HG03097 (cell line): ENCODE measurements around the gene BRCC3.
"Not testable (repeated sequence)": the region's sequence is repeated elsewhere in the genome, so short reads cannot be mapped to it uniquely, and the experiment has no call there.

ENCODE experiments used
- ATAC-seq: cut with Tn5 transposase; IDR thresholded peaks from one replicate; pipeline ENCODE4 v1.9.1; 2021; ENCODE audit not compliant: unreplicated experiment, low FRiP score

The BRCC3 gene

DNA sequence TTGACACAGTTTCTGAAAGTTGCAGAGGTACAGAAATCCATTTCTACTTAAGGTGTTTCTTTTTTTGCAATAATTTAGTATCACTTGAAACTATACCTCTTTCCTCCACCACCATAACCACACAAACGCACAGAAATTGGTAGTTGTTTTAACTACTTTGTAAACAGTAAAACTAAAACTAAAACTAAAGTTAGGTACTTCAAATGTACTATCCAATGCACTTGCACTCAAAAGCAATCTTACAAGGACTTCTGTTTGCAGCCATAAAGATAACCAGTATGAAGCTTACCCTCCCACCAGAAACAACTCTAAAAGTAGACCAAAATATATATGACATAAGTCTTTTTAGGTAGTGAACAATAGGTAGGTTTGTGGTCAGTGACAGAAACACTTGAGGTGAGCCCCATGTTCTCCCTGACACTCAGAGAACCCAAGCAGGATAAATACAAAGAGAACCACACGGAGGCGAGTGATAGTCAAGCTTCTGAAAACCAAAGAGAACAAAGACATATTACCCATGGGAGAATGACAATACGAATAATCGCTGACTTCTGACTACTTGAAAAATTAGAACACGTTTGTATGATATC lies 72.7 kb downstream of the BRCC3 start:
- no peak for ATAC-seq

DNA sequence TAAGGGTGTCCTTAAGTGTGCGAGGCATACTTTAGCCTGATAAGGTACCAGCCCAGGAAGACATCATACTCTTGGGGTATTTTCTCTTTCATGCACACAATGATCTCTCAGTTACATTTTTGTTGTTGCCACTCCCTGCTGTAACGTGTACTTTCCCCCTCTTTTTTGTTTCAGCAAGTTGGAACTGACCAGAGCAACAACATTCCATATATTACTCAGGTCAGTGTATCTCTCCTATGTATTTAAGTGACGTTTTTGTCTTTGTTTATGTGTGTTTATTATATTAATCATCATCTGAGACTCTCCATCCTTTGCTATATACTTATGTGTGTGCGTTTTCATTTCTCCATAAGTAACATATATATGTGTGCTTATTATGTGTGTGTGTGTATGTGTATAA lies 73.6 kb downstream of the BRCC3 start:
- no peak for ATAC-seq

DNA sequence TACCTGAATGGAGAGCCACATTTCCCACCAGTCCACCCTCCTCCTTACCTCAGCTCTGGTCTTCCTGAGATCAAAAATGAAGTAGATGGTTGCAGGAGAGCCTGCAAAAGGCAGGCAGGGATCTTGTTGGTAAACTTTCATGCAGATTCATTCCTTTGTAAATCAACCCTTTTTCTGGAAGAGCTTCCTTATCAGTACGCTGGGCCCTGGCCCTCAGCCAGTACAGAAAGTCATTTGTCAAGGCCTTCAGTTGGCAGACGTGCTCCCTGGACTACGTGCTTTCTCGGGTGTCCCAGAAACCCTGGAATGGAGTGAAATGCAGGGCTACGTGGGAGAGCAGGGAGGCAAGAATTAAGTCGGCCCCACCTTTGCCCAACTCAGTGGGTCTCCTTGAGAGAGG lies 76.3 kb downstream of the BRCC3 start:
- not testable (repeated sequence) for ATAC-seq

DNA sequence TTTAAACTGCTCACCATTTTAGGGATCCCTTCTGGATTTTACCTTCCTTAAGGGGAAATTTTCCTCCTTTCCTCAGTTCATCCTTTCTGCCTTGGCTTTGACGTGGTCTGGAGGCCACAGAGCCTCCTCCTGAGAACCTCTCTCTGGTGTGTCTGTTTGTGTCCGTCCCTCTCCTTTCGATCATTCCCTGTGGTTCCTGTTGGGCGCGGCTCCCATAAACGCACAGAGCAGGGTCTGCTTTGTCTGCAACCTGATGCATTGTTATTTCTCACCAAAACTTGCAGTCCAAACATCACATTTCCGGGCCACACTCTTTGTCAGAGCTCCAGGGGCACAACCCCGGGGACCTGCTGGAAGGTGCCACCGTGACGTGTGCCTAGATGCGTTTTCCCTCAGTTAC lies 76.9 kb downstream of the BRCC3 start:
- not testable (repeated sequence) for ATAC-seq

DNA sequence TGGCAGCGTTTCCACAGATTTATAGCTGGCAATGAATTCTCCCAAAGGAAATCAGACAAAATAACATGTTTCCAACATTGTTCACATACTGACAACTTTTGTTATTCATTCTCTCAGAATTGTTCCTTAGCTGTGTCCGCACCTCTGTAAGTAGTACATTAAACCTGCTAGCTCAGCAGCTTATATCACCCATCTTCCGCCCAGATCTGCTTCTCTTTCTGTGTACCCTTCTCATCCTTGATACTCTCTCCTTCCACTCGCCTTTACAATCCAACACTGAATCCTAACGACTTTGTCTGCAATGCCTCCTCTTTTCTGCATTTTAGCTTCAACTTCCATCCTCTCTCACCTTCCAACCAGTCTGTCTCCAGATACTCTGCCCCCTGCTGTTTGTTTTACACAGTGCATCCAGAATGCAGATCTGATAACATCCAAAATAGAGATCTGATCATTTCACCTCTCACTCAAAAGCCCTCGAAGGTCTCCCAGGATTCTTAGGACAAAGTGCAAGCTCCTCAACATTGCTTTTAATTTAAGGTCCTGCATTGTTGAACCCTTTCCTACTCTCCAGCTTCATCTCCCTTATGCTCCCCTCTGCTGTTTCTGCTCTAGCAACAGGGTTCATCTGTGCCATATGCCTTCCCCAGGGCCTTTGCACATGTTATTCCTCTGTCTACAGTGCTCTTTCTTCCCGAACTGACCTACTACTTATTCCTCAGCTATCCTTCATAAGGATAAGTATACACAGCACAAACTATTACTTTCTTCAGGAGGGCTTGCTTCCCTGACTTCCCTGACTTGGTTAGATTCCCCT lies 77.6 kb downstream of the BRCC3 start:
- ATAC-seq = no peak

DNA sequence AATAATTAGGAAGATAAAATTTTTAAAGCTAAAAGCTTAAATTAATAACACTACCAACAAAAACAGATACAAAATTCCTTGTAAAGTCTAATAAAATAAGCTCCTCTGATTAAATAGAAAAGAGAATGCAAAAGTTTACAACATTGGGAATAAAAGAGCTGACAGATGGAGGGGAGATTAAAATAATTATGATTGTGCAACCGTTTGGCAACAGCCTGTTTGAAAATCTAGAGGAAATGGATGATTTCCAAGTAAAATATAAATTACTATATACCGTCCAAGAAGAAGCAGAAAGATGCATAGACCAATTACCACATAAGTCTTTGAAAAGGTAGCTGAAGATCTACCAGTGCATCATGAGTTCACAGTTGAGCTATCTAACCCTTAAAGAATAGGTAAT lies 98.6 kb downstream of the BRCC3 start:
- ATAC-seq = no peak
